CD4-positive, alpha-beta T cell (primary cell): ENCODE results near the gene NOSTRIN. TPM values are rescaled to one million over a fixed set of nuclear protein-coding genes. Genes with fewer than 3 reads are reported as not detected.

ENCODE experiments used
- ATAC-seq: fragments of 200-7000 bp; cut with Tn5 transposase; one replicate; pipeline ENCODE4 v1.10.0; 2022; ENCODE audit warnings: mild to moderate bottlenecking; ENCODE audit not compliant: poor library complexity
- CTCF ChIA-PET: fragments of 350-600 bp; sonication (Branson Sonifier 250); formaldehyde crosslinking; loops from one replicate; lab custom pipeline; 2021; ENCODE audit warnings: antibody characterized with exemption, inconsistent platforms; lab: Charles Lee
- POLR2A ChIA-PET: fragments of 350-600 bp; sonication (Branson Sonifier 250); formaldehyde crosslinking; loops from one replicate; lab custom pipeline; 2021; ENCODE audit warnings: antibody characterized with exemption, inconsistent platforms; lab: Charles Lee
- DNase-seq, 14 experiments: peaks; one replicate each; pipeline ENCODE4 v3.0.0-alpha.2; 2013 to 2020; ENCODE audit warnings: mixed read lengths in 2 of 14
- H3K27ac ChIP-seq, 2 donors: one replicate each; pipeline versions ENCODE4 v1.5.1 to v1.7.0; 2013; ENCODE audit warnings: low read length in 2 of 2, low read depth in 1 of 2, mild to moderate bottlenecking in 1 of 2
- H3K27me3 ChIP-seq, 2 experiments: 1 replicate in 1 of 2; 2 replicates in 1 of 2; pipeline versions ENCODE4 v1.6.1 to v1.7.0; 2013; ENCODE audit warnings: low read length in 2 of 2, control low read depth in 1 of 2, mild to moderate bottlenecking in 1 of 2, moderate library complexity in 1 of 2; ENCODE audit not compliant: insufficient read depth in 2 of 2, control insufficient read depth in 1 of 2
- H3K36me3 ChIP-seq: one replicate; pipeline ENCODE4 v1.6.1; 2013; ENCODE audit warnings: low read length, control low read depth; ENCODE audit not compliant: insufficient read depth
- H3K4me1 ChIP-seq: one replicate; pipeline ENCODE4 v1.6.1; 2013; ENCODE audit warnings: low read length, control low read depth; ENCODE audit not compliant: insufficient read depth
- H3K4me3 ChIP-seq: one replicate; pipeline ENCODE4 v1.5.1; 2013; ENCODE audit warnings: mild to moderate bottlenecking, low read length, moderate library complexity
- H3K9me3 ChIP-seq, 2 experiments: 1 replicate in 1 of 2; 2 replicates in 1 of 2; pipeline versions ENCODE4 v1.6.1 to v1.7.0; 2013; ENCODE audit warnings: low read length in 2 of 2, mild to moderate bottlenecking in 2 of 2, control low read depth in 1 of 2, moderate library complexity in 1 of 2; ENCODE audit not compliant: control insufficient read depth in 1 of 2, insufficient read depth in 1 of 2
- H3K27ac Mint-ChIP-seq: one replicate; pipeline ENCODE4 v1.8.0; 2020; ENCODE audit warnings: mixed read lengths
- H3K27me3 Mint-ChIP-seq: one replicate; pipeline ENCODE4 v1.8.0; 2021; ENCODE audit warnings: mixed read lengths
- H3K36me3 Mint-ChIP-seq: one replicate; pipeline ENCODE4 v1.8.0; 2021; ENCODE audit warnings: low read depth, mixed read lengths
- H3K4me1 Mint-ChIP-seq: one replicate; pipeline ENCODE4 v1.8.0; 2021; ENCODE audit warnings: low read depth, mixed read lengths
- H3K4me3 Mint-ChIP-seq: one replicate; pipeline ENCODE4 v1.8.0; 2020; ENCODE audit warnings: mild to moderate bottlenecking, mixed read lengths
- H3K9me3 Mint-ChIP-seq: one replicate; pipeline ENCODE4 v1.8.0; 2020; ENCODE audit warnings: mixed read lengths
- CTCF ChIP-seq: fragments of 200-600 bp; IDR thresholded peaks from one replicate; pipeline ENCODE4 v1.8.0; 2022; ENCODE audit warnings: antibody characterized with exemption, mild to moderate bottlenecking
- intact Hi-C, 2 experiments: fragments of 100-400 bp; cut with DNase I in 1 of 2; cut with micrococcal nuclease in 1 of 2; formaldehyde crosslinking; loops; one replicate each; pipeline versions ENCODE4 v1.15.1 to v1.9.0; 2023 to 2025; cut with DNase I, micrococcal nuclease
- total RNA-seq, 174 experiments: library from RNA in 2 of 174; stranded (reverse) in 2 of 174; gene quantifications; one replicate each; pipeline ENCODE4 v1.2.3 and lab custom pipeline; 2021 to 2026

The NOSTRIN gene
- total RNA-seq, 2 experiments from 2014 or later: 0.92 to 1.0 TPM

DNA sequence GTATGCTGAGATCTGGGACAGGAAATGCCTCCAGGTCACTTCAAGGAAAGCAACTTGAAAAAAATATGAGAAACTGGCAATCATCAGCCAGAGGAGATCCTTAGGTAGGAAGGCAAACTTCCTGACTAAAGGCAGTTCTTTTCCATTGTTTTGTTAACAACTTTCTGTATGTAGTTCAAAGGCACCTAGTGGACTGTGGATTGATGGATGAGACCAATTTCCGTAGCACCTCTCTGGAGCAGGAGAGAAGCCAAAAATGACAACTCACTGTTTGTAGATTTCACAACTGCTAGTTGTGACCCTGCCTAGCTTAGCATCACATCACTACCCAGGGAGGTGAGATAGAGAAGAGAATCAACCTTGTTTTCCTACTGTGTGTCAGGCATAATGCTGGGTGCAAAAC, 21.8 kb upstream of the NOSTRIN start:
- no peaks in the 10 kb centered on the region for H3K27me3 ChIP-seq
- no peaks in the 10 kb centered on the region for H3K4me1 ChIP-seq
- no peak for TF ChIP-seq CTCF
- H3K36me3 ChIP-seq: no peaks in the 10 kb centered on the region
- no peak overlapping the region for H3K4me3 ChIP-seq
- Mint-ChIP-seq H3K36me3 (peaks cover 4% of the 10 kb centered on the region), H3K9me3 (no peaks in the 10 kb centered on the region), H3K27ac (no peak overlapping the region), H3K4me3 (no peak overlapping the region), H3K27me3 (no peaks in the 10 kb centered on the region), H3K4me1 (no peaks in the 10 kb centered on the region)
- no peaks in the 10 kb centered on the region for H3K9me3 ChIP-seq
- no peak overlapping the region for H3K27ac ChIP-seq
- DNase-seq (no peak), ATAC-seq (no peak)
- intact Hi-C loops: no loop called here
- ChIA-PET POLR2A (no interaction called here), CTCF (no interaction called here)

DNA sequence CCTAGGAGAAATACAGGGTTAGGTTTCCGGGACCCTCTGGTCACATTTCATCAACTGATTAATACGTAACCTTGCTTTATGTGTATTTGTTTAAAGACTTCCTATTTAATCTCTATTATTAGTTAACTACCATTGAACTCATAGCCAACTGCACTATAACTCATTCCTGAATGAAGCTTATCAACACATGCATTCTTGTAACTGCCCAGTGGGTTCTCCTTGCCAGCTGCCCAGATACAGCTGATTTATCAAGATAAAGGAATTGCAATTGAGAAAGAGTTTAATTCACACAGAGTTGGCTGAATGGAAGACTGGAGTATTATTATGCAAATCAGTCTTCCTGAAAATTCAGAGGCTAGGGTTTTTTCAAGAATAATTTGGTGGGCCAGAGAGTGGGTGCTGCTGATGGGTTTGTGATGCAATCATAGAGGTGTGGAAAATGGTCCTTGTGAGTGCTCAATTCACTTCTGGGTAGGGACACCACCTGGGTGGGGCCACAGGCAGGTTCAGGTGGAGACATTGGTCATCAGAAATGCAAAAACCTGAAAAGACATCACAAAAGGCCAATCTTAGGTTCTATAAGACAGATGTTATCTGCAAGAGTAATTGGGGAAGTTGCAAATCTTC, 21.1 kb upstream of the NOSTRIN start:
- no peak overlapping the region for H3K4me3 ChIP-seq
- POLR2A ChIA-PET: no interaction called here
- DNase-seq (no peak), ATAC-seq (no peak)
- intact Hi-C loops: no loop called here
- Mint-ChIP-seq H3K9me3 (no peaks in the 10 kb centered on the region), H3K27me3 (no peaks in the 10 kb centered on the region), H3K4me1 (no peaks in the 10 kb centered on the region), H3K4me3 (no peak overlapping the region), H3K36me3 (no peaks in the 10 kb centered on the region), H3K27ac (no peak overlapping the region)
- H3K9me3 ChIP-seq: no peaks in the 10 kb centered on the region
- CTCF ChIA-PET: no interaction called here
- no peak for TF ChIP-seq CTCF
- no peaks in the 10 kb centered on the region for H3K36me3 ChIP-seq
- H3K4me1 ChIP-seq: no peaks in the 10 kb centered on the region
- H3K27ac ChIP-seq: no peak overlapping the region
- no peaks in the 10 kb centered on the region for H3K27me3 ChIP-seq

DNA sequence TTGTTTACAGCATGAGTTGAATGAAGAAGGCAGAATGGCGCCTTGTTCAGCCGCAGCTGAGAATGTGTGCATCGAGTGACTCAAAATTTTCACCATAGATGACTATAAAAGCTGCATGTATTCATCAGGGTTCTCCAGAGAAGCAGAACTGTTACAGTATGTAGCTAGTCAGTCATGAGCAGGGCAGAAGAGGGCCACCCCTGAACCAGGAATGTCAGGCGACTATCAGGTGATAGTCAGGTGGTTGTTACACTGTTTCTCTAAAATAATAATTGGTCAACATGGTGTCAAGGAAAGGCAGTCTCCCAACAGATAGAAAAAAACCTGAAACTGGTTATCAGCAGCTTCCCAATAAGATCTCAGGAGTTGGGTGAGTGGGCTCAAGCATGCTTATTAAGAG, 20.2 kb upstream of the NOSTRIN start:
- H3K27ac Mint-ChIP-seq: no peak overlapping the region
- Histone ChIP-seq H3K4me1 (no peaks in the 10 kb centered on the region), H3K27me3 (no peaks in the 10 kb centered on the region), H3K27ac (no peak overlapping the region), H3K36me3 (no peaks in the 10 kb centered on the region), H3K9me3 (no peaks in the 10 kb centered on the region), H3K4me3 (no peak overlapping the region)
- H3K9me3 Mint-ChIP-seq: no peaks in the 10 kb centered on the region
- no peak for ATAC-seq
- H3K4me3 Mint-ChIP-seq: no peak overlapping the region
- intact Hi-C loops: no loop called here
- no peaks in the 10 kb centered on the region for H3K36me3 Mint-ChIP-seq
- POLR2A ChIA-PET: no interaction called here
- CTCF ChIA-PET: no interaction called here
- no peaks in the 10 kb centered on the region for H3K27me3 Mint-ChIP-seq
- no peaks in the 10 kb centered on the region for H3K4me1 Mint-ChIP-seq
- no peak for TF ChIP-seq CTCF
- DNase-seq: no peak
